CD4-positive, alpha-beta T cell treated with Interleukin-17A for 1 hour (primary cell): ENCODE results near the gene ZNF629.

Experiments used
- DNase-seq: peaks from one replicate; pipeline ENCODE4 v3.0.0-alpha.2; 2020

The ZNF629 gene

DNA sequence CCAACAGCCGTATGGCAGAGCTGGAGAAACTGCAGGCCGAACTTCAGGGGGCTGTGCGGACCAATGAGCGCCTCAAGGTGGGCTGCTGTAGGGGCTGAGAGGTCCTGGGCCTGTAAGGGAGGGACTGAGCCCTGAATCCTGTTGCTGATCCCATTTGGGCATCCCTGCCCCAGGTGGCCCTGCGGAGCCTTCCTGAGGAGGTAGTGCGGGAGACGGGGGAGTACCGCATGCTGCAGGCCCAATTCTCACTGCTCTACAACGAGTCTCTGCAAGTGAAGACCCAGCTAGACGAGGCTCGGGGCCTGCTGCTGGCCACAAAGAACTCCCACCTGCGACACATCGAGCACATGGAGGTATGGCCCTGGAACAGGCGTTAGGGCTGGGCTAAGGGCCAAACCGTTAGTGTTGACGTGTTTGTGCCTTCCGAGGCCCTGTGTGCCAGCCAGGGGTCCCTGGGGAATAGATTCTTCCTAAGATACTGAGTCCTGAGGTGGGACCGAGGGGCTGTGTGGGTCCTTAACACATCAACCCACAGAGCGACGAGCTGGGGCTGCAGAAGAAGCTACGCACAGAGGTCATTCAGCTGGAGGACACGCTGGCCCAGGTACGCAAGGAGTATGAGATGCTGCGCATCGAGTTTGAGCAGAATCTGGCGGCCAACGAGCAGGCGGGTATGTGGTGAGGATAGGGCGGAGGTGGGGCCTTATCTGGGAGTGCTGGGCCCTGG, 20.6 kb downstream of the ZNF629 start:
- no peak for DNase-seq

DNA sequence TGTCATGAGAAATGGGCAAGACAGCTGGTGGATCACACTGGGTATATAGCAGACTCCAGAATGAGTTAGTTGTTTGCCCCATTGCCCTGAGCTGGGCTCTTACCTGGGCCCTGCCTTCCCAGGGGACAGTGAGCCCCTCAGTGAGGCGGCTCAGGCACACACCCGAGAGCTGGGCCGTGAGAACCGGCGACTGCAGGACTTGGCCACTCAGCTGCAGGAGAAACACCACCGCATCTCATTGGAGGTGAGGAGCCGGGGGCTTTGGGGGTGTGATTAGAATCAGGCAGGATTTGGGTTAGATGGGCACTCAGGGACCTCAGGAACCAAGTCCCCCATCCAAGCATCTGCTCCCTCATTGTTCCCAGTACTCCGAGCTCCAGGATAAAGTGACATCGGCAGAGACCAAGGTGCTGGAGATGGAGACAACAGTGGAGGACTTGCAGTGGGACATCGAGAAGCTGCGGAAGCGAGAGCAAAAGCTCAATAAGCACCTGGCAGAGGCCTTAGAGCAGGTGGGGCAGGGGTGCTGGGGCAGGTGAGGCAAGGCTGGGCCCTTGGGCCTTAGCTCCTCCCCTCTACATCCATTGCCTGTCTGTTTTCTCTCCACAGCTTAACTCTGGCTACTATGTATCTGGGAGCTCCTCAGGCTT, 22.1 kb downstream of the ZNF629 start:
- no peak for DNase-seq

DNA sequence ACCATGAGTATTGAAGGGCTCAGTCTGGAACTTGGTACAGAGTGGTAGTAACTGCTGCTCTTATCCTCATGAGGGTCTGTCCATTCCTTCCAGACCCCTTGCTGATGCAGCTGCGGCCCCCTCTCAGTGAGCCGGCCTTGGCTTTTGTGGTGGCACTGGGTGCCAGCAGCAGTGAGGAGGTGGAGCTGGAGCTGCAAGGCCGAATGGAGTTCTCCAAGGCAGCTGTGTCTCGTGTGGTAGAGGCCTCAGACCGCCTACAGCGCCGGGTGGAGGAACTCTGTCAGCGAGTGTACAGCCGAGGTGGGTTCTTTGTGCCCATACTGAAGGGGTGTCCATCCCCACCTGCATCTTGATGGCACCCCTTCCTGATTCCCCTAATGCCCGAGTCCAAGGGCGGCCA, 22.9 kb downstream of the ZNF629 start:
- DNase-seq, result no peak

DNA sequence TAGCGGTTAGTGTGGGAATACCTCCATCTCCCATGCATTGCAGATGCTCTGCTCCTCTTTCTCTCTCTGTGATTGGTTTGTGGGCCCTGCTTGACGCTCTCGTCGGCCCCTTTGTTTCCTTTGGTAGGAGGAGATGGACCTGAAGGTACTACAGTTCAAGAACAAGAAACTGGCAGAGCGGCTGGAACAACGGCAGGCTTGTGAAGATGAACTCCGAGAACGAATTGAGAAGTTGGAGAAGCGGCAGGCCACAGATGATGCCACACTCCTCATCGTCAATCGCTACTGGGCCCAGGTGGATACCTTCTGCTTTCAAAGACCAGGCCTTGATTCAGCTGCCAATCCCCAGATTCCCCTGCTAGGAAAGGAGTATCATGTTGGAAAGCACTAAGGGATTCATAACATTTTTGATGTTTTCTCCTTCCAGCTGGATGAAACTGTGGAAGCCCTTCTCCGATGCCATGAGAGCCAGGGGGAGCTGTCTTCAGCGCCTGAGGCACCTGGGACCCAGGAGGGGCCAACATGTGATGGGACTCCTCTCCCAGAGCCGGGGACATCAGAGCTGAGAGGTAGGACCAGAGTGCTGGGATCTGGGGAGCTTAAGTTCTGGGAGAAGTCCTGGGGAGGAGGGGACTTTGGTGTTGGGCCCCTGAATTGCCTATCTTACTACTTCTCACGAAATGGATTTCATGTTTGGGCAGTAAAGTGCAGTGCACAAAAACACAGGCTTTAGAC, 23.8 kb downstream of the ZNF629 start:
- DNase-seq, result no peak

DNA sequence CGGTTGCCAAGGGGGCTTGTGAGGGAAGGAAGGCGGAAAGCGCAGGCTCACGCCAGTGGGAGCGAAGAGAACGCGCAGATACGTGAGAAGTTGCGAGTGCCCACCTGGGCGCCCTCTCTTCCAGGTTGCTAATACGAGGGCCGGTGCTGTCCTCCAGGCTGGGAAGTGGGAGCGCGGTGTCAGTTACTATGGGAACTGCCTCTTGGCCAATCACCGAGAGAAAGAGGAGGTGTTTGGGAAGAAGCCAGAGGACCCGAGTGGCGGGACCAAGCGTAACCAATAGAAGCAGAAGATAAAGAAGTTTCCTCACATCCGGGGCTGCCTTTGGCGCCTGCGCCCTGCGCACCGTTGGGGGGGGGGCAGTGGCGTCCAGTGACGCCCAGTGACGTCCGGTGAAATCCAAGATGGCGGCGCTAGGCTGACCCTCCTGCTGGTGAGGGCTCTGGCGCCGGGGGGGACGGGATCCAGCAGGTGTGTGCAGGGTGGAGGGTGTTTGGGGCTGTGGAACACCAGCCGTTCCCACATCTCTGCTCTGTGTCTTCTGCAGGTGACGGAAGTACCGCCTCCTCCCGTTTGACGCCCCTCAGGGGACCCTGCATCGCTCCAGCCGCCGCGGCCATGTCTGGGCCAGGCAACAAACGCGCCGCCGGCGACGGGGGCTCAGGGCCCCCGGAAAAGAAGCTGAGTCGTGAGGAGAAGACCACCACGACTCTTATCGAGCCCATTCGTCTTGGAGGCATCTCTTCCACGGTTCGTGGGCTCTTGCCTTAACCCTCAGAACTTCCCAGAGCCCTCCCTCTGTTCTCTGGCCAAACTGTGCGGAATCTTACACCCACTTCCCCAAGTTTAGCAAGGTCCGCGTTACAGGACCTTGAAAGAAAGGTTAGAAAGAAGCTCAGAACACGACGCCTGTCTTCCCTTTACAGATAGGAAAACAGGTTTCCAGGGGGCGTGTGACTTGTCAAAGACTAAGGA, 24.8 kb downstream of the ZNF629 start, which contains the start of the genes CFAP119 and RNF40:
CFAP119 (minus strand) TSS at position 135 of the 975 bp plus-strand sequence. CDS start 314 bp downstream, outside the sequence.
RNF40 (plus strand) TSS at position 395 of the 975 bp plus-strand sequence; CDS start at position 619, 224 bp downstream.
- DNase-seq, result peak; percentile 94

DNA sequence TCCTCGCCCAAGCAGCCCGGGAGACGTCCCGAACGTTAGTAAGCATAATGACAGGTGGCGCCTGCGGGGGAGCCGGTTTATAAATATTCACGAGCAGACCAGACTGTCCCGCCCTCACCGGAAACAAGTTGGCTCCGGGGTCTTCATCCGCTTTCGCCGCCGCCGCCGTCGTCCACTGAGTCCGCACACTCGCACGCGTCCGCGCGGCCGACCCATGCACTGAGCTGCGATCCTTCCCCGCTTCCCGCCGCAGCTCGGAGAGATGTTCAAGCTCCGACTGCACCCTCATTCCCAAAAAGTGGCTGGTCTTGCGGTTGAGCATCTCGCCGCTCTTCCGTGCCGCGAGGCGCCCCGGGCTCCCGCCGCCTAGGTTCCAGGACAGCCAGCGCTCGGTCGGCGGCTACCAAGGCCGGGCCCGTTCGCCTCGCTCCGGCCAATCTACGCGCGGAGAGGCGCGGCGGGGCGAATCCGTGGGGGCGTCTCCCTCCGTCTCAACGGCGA, 25.5 kb downstream of the ZNF629 start:
- DNase-seq, result peak; percentile 39

DNA sequence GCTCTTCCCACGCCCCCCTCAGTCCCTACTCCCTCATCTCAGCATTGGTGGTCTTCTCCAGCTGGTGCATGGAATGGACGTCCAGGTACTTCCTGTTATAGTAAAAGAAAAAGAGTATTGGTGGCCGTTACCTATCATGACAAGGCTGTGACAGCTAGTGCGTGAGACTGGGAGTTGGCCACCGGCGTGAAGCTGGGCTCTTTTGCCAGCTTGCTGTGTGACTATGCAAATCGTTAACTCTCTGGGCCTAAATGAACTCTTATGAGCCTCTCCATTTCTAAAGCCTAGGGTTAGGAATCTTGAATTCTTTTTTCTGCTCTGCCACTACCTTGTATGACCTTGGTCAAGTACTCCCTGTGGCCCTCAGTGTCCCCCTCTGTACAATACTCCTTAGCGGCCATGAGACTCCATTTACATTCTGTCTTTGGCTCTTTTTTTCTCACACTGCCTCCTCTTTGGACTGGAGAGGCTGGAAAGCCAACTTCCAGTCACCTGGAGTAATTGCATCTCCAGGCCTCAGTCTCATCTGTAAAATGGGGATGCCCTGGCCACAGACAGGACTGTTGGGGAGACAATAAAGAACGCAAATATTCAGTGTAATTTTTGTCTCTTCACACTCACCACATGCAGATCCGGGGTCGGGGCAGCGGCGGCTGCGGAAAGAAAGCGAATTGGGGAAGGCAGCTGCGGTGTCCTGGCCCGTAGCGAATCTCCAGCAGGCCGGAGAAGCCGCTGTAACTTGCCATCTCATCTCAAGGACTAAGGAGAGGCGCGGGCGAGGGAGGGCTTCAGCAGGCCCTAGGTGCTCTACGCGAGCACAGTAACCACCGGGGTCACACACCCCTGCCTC, 26.2 kb downstream of the ZNF629 start:
- no peak for DNase-seq

DNA sequence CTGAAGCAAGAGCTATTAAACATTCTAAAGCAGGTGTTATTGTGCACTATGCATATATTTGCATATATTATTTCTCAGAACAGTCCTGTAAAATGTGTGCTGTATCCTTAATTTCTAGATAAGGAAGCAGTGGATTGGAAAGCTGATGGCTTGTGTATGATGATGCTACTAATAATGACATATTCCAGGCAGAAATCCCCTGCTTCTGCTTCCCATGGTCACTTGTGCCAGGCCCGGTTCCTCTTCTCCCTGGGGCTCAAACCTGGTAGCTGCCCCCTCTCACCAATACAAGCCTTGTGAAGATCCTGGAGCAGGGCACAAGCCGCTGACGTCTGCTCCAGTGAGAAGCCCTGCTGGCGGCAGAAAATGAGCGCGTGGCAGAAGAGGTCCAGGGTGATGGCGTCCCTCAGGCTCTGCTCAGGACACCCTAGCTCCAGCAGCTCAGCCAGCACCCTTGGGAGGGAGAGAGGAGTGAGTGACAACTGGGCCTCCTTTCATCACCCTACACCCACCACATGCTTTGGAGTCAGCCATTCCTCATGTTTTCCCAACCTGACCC, 26.9 kb downstream of the ZNF629 start:
- DNase-seq, result no peak

DNA sequence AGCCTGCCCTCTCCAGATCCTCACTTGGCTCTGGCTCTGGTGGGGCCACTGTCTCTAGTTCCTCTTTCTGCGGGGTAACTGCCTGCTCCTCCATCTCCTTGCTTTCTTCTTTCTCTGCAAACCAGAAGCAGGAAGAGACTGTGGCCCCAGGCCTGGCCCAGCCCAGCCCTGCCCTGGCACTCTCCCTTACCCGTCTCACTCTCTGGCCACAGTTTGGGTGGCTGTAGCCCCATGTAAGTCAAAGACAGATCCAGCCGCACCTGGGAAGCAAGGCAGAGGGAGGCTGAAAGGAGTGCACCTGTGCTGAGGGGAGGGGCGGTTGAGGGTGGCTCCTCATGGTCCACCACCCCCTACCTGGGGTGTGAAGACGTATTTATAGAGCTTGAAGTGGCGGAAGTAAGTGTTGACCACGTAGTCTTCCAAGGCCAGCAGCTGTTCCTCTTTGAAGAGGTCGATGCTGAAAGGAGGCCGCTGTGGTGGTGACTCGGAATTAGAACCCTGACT, 28.0 kb downstream of the ZNF629 start:
- DNase-seq, result no peak

DNA sequence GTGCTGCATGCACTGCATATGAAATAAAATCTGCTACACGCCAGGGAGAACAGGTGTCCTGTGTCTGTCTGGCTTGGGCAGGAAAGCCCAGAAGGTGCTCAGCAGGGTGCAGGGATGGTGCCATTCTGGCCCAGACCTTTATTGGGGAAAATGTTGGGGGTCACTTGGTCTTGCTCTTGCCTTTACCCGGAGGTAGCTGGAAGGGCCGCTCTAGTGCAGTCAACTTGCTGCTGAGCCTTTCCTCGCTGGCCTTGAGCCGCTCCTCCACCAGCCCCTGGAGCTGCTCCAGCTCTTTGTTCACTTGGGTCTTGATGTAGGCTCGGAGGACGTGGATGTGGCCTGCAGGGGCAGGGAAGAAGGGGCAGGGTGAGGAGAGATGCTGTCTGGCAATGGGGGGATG, 29.7 kb downstream of the ZNF629 start:
- DNase-seq, result no peak

DNA sequence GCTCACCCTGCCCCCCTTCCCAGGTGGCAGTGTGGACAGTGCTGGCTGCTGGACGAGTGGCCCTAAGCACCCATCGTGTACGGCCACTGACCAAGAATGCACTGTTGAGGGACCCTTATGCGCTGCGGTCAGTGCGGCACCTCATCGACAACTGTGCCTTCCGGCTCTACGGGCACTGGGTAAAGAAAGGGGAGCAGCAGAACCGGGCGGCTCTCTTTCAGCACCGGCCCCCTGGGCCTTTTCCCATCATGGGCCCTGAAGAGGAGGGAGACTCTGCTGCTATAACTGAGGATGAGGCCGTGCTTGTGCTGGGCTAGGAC, 30.3 kb downstream of the ZNF629 start:
- DNase-seq, result no peak

DNA sequence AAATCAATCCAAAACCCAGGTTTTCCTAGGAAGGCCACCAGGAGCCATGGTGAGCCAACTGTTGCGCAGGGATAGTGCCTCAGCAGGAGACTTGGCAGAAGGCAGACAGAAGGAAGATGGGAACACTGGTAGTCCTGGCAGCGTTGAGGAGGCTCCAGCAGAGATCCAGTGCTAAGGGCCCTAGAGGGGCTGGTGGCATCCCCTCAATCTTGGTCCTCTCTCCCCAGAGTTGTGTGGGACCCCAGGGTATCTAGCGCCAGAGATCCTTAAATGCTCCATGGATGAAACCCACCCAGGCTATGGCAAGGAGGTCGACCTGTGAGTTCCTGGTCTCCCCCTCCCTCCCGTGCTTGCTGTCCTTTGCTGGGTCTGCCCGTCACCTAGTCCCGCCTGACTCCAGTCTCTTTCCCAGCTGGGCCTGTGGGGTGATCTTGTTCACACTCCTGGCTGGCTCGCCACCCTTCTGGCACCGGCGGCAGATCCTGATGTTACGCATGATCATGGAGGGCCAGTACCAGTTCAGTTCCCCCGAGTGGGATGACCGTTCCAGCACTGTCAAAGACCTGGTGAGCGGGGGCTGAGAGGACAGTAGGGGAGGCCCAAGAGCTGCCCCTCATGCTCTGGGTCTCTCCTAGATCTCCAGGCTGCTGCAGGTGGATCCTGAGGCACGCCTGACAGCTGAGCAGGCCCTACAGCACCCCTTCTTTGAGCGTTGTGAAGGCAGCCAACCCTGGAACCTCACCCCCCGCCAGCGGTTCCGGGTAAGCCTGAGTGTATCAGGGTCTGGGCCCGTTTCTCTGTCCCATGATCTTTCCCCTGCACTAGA, 30.8 kb downstream of the ZNF629 start:
- no peak for DNase-seq

DNA sequence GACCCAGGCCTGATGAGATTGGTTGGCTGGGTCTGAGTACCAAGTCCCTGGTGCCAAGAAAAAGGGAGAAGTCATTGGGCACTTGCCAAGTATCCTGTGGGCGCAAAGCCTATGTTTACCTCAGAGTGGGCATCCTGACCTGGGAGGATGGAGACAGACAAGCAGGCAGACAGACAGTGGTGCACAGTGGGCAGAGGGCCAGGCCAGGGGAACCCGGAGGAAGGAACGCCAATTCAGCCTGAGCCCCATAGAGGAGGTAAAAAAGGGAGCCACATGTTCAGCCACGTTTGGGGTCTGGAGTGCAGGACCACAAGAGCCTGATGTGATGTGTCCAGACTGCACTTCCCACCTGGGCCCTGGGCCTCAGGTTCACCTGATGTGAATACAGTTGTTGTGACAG, 33.4 kb downstream of the ZNF629 start:
- no peak for DNase-seq

DNA sequence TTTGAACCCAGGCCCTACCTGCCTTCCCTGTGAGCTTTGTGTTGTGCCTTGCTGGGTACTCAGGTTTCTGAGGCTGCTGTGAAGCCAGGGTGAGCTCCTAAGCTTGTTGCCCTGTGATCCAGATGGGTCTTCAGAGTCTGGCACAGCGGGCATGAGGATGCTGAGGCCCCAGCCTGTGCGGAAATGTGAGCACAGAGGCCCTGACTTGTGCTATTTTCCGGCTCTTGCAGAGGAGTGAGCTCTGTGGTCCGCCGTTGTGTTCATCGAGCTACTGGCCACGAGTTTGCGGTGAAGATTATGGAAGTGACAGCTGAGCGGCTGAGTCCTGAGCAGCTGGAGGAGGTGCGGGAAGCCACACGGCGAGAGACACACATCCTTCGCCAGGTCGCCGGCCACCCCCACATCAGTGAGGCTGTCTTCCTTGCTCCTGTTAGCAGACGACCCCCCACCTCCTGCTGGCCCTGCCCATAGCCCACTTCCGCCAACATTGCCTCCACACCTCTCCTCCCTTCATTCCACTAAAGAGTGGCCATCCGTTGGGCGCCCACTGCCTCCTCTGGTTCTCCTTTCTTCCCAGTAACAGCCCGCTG, 36.0 kb downstream of the ZNF629 start:
- DNase-seq, result no peak

DNA sequence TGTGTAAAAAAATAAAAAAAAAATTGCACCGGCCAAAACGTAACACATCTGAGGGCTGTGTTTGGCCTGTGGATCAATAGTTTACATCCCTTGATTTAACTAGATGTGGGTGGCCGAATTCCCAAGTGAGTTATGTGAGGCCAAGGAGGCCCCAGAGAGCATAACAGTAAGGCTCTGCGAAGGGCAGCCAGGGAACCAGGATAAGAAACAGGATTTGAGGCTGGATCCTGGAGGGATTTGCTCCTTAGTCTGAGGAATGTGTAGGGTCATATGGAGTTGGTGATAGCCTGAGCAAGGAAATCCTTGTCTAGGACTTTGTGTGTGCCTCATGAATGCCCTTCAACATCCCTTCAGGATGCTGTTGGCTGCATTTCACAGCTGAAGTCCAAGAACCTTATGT, 36.8 kb downstream of the ZNF629 start:
- no peak for DNase-seq

DNA sequence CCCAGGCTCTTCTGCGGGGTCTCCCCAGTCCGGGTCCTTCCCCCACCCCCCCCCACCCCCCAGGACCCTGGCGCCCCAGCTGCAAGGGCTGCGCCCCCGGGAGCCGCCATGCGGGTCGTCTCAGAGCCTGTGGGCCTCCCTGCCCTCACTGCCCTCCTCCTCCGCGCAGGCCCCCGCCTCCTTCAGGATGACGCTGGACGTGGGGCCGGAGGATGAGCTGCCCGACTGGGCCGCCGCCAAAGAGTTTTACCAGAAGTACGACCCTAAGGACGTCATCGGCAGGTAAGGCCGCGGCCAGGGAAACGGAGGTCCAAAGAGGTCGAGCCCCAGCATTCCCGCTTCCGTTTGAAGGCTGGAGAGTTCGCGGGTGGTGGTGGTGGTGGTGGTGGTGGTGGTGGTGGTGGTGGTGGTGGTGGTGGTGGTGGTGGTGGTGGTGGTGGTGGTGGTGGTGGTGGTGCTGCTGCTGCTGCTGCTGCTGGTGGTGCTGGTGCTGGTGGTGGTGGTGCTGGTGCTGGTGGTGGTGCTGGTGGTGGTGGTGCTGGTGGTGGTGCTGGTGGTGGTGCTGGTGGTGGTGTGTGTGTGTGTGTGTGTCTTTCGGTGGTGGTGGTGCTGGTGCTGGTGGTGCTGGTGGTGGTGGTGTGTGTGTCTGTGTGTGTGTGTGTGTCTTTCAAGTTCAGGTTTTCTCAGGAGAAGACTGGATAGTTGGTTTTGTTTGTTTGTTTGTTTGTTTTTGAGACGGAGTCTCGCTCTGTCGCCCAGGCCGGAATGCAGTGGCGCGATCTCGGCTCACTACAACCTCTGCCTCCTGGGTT, 38.2 kb downstream of the ZNF629 start:
- DNase-seq, result peak; percentile 39

DNA sequence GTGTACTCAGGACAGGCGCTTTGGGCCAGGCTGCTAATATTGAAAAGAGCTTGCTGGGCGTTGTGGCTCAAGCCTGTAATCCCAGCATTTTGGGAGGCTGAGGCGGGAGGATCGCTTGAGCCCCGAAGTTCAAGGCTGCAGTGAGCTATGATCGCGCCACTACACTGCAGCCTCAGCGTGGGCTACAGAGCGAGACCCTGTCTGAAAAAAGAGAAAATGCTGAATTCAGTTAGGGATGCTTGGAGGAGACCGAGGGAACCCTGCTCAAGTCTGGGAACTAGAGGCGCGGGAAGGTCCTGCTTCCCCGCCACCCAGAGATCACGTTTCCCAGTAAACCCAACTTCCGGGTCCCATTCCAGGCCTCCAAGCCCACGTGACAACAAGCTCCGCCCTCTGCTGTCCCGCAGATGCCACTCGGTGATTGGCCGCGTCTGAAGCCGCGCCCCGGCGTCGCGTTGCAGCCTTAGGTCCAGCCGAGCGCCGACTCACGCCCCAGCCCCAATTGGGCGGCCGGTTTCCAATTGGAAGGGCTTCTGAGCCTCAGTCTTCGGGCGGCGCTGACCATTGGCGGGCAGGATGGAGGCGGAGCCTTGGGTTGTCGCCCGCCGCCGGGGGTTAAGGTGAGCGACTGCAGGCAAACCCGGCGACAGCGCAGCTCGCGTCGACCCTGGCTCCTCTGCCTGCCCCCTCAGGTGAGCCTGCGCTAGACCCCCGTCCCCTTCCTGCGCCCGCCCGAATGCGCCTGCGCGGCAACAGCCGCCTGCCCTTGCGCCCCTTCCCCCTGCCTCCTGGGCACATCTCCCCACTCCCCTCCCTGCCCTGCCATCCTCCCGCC, 39.0 kb downstream of the ZNF629 start, which contains the start of gene PHKG2:
PHKG2 (plus strand) TSS at position 627 of the 835 bp plus-strand sequence. CDS start 396 bp downstream, outside the sequence.
- peak; percentile 97 for DNase-seq

DNA sequence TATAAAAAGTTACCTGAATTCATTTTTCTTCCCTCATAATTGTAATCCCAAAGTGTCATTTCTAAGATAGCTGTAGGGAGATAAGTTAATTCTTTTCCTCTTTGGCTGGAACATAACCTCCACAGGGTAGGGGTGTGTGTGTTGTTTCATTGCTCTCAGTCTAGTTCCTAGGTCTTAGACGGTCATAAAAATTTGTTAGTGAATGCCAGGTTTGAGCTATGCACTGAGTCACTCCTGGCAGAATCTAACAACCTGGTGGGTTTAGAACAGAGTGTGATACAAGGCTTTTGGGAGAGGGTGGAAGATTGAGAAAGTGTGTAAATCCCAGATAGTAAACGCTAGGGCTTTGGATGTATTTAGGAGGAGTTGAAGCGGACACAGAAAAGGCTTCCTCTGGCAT, 39.7 kb downstream of the ZNF629 start:
- peak; percentile 2 for DNase-seq
